ENCODE measurements around the gene RAB19. TPM values are rescaled to one million over a fixed set of nuclear protein-coding genes. Genes with fewer than 3 reads are reported as not detected.

RAB19 gene
- total RNA-seq, 2 donors from 2014 or later, result not detected

DNA sequence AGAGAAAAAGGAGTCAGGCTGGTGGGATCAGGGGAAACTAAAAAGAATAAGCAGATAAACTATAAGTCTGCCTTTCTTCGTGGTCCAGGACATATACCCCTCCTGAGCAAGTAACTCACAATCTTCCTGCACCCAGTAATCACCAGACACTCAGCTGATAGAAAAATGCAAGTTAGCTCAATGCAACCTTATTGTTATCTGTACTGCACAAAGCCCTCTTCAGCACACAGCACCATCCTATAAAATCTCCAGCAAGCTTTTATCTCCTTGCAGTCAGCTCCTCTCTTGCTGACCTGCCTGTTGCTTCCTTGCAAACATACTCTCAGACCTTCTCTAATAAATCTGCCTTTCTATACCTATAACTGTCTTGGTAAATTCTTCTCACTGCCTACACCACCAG lies 12.2 kb upstream of the RAB19 start:
- H3K9me3 ChIP-seq, result no peaks in the 10 kb centered on the region
- ATAC-seq (ENCODE audit: insufficient number of reproducible peaks, low FRiP score, low read depth), result no peak
- H3K27me3 ChIP-seq (replicated peaks; ENCODE audit: insufficient read depth), result no peaks in the 10 kb centered on the region
- H3K27ac ChIP-seq, result no peak overlapping the region
- DNase-seq (ENCODE audit: low spot score), result no peak
- TF ChIP-seq, protein P1, sequence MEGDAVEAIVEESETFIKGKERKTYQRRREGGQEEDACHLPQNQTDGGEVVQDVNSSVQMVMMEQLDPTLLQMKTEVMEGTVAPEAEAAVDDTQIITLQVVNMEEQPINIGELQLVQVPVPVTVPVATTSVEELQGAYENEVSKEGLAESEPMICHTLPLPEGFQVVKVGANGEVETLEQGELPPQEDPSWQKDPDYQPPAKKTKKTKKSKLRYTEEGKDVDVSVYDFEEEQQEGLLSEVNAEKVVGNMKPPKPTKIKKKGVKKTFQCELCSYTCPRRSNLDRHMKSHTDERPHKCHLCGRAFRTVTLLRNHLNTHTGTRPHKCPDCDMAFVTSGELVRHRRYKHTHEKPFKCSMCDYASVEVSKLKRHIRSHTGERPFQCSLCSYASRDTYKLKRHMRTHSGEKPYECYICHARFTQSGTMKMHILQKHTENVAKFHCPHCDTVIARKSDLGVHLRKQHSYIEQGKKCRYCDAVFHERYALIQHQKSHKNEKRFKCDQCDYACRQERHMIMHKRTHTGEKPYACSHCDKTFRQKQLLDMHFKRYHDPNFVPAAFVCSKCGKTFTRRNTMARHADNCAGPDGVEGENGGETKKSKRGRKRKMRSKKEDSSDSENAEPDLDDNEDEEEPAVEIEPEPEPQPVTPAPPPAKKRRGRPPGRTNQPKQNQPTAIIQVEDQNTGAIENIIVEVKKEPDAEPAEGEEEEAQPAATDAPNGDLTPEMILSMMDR (IDR thresholded peaks at IDR 0.05), result no peak
- H3K36me3 ChIP-seq, result no peaks in the 10 kb centered on the region
- H3K4me1 ChIP-seq (ENCODE audit: control insufficient read depth in 1 of 2, low read depth in 2 of 2), result peaks cover 11 to 13% of the 10 kb centered on the region in 2 donors
- H3K4me3 ChIP-seq, result no peak overlapping the region

DNA sequence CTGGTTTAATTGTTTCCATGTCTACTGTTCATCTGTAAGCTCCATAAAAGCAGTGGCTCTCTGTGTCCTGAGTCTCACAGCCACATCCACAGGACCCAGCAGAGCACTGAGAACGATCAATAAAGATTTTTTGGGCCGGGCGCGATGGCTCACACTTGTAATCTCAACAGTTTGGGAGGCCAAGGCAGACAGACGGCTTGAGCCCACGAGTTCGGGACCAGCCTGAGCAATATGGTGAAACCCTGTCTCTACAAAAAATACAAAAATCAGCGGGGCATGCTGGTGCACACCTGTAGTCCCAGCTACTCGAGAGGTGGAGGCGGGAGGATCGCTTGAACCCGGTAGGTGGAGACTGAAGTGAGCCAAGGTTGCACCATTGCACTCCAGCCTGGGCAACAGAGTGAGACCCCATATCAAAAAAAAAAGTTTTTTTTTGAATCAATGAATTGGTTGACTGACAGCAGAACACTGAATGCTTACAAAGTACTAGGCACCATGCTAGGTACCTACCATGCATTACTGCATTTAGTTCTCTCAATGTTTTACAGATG lies 10.0 kb upstream of the RAB19 start:
- ATAC-seq (ENCODE audit: insufficient number of reproducible peaks, low FRiP score, low read depth) (no peak), DNase-seq (ENCODE audit: low spot score) (no peak)
- H3K4me1 ChIP-seq (ENCODE audit: control insufficient read depth in 1 of 2, low read depth in 2 of 2), result peaks cover 19 to 23% of the 10 kb centered on the region in 2 donors
- no peak overlapping the region for H3K27ac ChIP-seq
- no peak overlapping the region for H3K4me3 ChIP-seq
- H3K27me3 ChIP-seq (replicated peaks; ENCODE audit: insufficient read depth), result no peaks in the 10 kb centered on the region
- no peaks in the 10 kb centered on the region for H3K36me3 ChIP-seq
- TF ChIP-seq, protein P1 (IDR thresholded peaks at IDR 0.05), result no peak
- no peaks in the 10 kb centered on the region for H3K9me3 ChIP-seq

DNA sequence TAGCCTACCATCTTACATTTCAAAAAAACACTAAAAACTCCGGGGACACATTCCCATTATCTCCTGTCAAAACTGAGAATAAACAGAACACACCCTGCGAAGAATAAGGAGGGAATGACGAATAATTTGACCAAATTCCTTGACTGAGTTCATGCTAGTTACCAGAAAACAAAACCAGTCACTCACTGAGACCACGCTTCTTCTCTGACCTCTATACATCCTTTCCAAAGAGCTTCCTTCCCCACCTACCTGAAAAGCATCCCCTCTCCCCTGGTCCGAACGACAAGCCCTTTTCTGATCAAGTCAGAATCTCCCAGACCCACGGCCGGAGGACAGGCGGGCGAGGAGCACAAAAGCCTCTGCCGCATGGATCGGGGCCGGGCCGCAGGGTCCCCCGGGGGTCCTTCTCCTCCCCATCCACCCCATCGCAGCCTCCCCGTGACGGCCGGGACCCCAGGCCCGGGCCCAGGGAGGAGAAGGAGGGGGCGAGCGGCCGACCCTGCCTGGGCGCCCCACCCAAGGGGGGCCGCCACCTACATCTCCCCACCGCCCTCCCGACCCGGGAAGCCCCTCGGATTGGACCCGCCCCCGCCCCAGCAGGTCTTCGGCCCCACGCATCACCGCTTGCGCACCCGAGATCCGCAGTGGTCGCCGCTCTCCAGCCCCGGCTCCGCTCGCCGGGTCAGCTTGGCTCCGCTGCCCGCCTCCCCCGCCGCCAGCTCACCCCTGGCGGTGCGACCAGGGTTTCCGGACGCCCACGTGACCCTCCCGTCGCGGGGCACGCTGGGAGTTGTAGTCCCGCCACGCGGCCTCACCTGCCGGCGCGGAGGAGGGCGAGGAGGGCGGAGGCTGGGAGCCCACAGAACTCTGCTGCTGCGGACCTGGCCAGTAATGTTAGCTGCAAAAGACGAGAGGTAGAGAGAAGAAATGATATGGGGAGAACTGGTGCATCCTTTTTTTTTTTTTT lies 5.8 kb upstream of the RAB19 start, which contains the start of gene SLC37A3:
Gene SLC37A3 (minus strand): TSS at position 747 of the 967 bp plus-strand sequence. CDS start 16,004 bp downstream, outside the sequence.
- H3K4me3 ChIP-seq, result peak within 1 kb of the TSS; percentile 99
- H3K27ac ChIP-seq, result peak within 1 kb of the TSS; percentile 83 to 90
- no peaks in the 10 kb centered on the region for H3K27me3 ChIP-seq (replicated peaks; ENCODE audit: insufficient read depth)
- H3K4me1 ChIP-seq (ENCODE audit: control insufficient read depth in 1 of 2, low read depth in 2 of 2), result peaks cover 15 to 19% of the 10 kb centered on the region in 2 donors
- DNase-seq (ENCODE audit: low spot score), result peak; percentile 43
- no peaks in the 10 kb centered on the region for H3K36me3 ChIP-seq
- ATAC-seq (ENCODE audit: insufficient number of reproducible peaks, low FRiP score, low read depth), result peak; percentile 70
- no peaks in the 10 kb centered on the region for H3K9me3 ChIP-seq
- TF ChIP-seq, protein P1 (IDR thresholded peaks at IDR 0.05), result peak; percentile 25

DNA sequence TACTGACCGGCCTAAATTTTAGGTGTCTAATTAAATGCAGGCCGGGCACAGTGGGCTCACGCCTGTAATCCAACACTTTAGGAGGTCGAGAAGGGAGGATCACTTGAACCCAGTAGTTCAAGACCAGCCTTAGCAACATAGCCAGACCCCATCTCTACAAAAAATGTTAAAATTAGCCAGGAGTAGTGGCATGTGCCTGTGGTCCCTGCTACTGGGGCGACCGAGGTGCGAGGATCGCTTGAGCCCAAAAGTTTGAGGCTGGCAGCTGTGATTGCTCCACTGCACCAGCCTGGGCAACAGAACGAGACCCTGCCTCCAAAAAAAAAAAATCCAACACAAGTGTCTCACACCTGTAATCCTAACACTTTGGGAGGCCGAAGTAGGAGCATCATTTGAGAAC lies 5.0 kb upstream of the RAB19 start:
- Histone ChIP-seq H3K36me3 (no peaks in the 10 kb centered on the region), H3K9me3 (no peaks in the 10 kb centered on the region), H3K4me3 (peak overlapping the region; percentile 99), H3K27me3 (replicated peaks; ENCODE audit: insufficient read depth) (no peaks in the 10 kb centered on the region), H3K27ac (no peak overlapping the region), H3K4me1 (ENCODE audit: control insufficient read depth in 1 of 2, low read depth in 2 of 2) (peaks cover 15 to 19% of the 10 kb centered on the region in 2 donors)
- ATAC-seq (ENCODE audit: insufficient number of reproducible peaks, low FRiP score, low read depth) (no peak), DNase-seq (ENCODE audit: low spot score) (no peak)
- TF ChIP-seq, protein P1 (IDR thresholded peaks at IDR 0.05), result no peak

DNA sequence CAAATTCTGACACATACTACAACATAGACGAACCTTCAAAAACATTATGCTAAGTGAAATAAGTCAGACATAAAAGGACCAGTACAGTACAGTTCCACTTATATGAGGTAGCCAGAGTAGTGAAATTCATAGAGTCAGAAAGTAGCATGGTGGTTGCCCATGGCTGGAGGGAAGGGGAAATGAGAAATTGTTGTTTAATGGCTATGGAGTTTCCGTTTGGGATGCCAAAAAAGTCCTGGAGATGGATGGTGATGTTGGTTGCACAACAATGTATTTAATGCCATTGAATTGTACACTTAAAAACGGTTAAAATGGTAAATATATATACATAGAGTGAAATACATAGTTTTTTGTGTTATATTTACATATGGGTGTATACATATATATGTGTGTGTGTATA lies 3.5 kb upstream of the RAB19 start:
- TF ChIP-seq, protein P1 (IDR thresholded peaks at IDR 0.05), result no peak
- DNase-seq (ENCODE audit: low spot score), result no peak
- Histone ChIP-seq H3K27me3 (replicated peaks; ENCODE audit: insufficient read depth) (no peaks in the 10 kb centered on the region), H3K4me3 (no peak overlapping the region), H3K36me3 (no peaks in the 10 kb centered on the region), H3K9me3 (no peaks in the 10 kb centered on the region), H3K4me1 (ENCODE audit: control insufficient read depth in 1 of 2, low read depth in 2 of 2) (peaks cover 15 to 19% of the 10 kb centered on the region in 2 donors), H3K27ac (no peak overlapping the region)
- no peak for ATAC-seq (ENCODE audit: insufficient number of reproducible peaks, low FRiP score, low read depth)
